NCI-H2227 treated with DMSO at 0.1 percent for 48 hours (cell line): ENCODE results near the gene EFNB1.

Source experiments
- DNase-seq: peaks from one replicate; lab custom pipeline; 2025; lab: John Stamatoyannopoulos, UW

EFNB1 gene

DNA sequence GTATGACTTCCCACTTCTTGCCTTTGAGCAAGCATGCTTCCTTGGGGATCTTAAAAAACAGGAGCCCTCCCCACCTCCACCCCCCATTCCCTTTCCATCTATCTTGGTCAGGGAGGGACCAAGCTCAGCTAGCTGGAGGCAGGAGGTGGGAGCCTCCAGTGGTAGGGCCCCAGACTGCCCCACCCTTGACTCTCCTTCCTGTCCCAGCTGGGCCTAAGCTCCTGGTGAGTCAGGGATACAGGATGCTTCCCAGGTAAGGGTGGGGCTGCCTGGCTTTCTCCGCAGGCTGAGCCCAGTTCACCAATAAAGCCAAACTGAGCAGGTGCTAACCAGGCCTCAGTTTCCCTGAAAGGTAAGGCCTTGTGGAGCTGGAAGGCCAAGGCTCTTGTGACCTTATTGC lies 15.2 kb downstream of the EFNB1 start:
- no peak for DNase-seq

DNA sequence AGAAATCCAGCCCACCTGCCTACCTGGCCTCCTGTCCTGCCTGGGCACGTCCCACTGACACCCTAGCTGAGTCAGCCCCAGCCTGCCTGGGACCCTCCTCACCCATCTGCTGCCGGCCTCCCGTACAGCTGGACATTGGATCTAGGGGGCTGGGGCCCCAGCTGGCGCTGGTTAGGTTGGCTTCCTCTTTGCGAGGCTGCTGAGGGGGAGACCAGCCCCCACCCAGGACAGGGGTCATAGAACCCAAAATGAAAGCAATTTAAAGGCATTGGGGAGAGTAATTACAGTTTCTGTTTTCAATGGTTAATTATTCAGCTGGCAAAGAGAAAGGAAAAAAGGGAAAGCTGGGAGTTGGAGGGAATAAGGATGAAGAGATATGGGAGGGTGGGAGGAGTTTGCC lies 15.8 kb downstream of the EFNB1 start:
- no peak for DNase-seq

DNA sequence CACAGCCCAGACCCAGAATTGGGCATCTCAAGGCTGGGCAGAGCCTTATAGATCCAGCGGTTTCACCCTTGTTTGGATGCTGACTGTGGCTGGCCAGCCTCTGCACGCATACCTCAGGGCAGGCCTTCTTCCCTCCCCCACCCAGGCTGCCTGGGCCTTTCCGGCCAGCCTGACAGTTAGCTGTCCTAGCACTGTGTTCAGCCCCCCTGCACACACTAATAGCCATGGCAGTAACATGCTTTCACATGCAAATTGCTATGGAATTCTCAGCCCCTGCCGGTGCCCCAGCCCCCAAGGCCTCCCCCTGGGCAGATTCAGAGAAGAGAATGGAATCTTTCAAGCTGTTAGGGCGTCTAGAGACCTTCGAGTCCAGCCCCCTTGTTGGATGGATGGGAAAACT lies 17.7 kb downstream of the EFNB1 start:
- DNase-seq, result peak; percentile 29

DNA sequence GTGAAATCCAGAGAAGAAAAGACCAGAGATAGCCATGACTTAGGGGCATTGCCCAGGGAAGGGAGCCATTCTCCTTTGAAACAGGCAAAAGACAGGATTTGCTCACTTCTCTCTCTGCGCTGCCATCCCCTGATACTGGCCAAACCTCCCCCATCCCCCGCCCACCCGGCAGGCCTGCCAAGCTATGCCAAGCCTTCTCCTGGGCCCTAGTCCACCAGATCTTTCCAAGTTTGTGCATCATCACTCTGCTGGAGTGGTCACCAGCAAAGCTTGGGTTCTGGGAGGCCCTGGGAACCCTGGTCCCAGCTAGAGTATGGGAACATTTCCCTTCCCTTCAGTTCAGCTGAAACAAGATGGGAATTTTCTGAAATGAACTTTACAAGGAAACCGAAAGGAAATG lies 18.4 kb downstream of the EFNB1 start:
- DNase-seq, result no peak

DNA sequence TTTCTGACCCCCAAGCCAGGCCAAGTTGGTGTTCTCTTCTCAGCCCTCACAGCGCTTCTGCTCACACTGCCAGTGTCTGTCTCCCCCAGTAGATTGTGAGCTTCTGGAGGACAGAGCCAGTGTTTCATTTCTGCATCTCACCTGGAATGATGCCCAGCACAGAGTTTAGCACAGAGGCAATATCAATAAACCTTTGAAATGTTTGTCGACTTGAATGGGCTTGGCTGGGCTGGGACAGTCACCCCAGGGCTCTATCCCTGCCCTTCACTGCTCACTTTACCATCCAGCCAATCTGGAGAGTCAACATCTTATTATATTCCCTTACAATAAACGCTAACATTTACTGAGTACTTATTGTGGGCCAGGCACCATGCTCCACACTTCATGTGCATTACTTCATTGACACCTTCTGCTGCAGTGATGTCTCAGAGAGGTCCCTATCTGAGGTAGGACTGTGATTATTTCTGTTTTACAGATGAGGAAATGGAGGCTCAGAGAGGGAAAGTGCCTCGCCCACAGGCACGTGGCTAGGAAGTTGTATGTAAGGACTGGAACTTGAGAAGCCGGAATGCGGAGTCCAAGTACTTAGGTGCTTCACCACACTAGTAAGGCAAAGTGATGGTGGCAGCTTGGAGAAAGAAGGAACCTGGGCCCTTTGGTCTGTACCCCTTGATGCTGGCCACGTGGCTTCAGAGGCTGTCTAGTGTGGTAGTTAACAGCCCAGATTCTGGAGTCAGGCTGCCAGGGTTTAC lies 19.5 kb downstream of the EFNB1 start:
- DNase-seq, result no peak

DNA sequence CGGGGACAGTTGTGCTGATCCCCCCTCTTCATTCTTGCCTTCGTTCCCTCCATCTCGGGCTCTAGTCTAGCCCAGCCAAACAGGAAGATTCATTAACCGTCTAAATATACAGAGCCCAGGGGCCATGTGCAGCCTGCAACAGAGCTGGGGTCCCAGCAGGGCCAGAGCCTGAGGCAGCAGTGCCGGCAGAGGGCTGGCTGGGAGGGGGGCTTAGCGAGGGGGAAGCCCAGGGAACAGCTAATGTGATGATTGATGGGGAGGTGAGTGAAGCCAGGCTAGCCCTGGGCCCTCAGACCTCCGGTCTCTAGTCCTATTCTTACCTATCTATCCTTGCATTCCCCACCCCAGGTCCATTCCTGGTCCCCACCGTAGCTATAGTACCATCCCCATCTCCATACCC lies 22.3 kb downstream of the EFNB1 start:
- no peak for DNase-seq

DNA sequence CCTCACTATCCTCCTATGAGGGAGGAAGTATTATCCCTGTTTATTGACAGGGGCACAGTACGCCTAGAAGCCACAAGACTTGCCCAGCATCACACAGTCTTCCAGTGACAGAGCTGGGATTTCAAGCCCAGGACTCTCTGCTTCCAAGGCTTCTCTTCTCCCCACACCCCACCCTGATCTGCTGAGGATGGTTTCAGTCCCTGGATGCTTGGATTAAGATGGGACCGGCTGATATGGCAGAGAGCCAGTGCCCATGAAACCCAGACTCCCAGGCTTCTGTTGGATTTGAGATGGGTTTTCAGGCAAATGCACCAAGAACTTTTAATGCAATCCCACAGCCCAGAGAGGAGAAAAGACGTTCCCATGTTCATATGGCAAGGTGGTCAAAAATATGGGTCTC lies 23.2 kb downstream of the EFNB1 start:
- DNase-seq, result no peak

DNA sequence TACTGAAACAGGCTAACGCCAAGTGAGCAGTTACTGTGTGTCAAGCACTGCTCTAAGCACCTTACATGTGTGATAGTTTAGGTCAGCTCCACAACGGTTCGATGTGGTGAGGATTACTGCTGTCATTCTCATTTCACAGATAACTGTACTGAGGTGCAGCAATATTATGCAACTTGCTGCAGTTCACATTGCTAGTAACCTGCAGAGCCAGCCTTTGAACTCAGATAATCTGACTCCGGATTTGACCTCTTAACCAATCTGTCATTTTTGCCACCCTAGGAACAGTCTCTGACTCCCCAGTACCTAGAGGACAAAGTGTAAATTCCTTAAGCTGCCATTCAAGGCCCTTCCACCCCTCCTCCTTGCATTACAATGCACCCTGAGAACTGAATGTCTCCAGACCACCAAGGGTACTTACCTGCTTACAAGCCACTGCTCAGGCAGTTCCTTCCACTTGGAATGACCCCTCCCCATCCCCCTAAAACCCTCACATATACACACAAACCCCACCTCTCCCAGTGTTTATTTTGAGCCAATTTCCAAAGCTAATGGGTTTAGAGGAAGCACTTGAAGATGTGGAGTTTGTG lies 24.9 kb downstream of the EFNB1 start:
- no peak for DNase-seq

DNA sequence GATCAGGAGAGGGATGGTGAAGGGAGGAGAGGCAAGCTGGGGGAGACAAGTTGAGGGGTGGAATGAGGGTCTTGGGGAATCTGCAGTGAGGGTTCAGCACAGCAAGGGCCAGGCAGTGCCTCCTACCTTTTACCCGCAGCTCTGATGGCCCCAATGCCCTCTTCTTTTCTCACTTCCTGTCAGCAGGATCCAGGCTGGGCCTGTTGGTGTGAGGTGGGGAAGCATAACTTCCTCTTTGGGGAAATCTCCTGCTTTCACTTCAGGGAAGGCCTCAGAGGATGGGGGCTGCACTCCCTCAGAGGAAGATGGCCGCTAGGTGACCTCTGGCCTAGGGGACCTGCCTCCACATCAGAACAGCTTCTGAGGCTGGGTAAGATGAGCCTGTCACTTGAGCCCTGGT lies 36.5 kb downstream of the EFNB1 start:
- no peak for DNase-seq

DNA sequence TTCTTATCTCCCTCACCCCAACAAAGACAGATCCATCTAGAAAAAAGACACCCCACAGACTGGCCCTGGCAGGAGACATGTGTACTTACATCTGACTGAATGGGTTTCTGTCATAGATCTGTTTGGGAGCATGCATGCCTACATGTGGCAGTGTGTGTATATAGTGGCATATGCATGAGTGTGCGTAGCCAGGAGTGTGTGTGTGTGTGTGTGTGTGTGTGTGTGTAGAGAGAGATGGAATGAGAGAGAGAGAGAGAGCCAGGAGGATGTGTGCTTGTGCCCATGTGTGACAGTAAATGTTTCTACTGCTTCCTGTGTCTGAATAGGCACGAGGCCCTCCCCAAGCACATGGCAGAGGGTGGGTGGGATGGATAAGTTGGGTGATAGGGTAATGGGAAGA lies 37.1 kb downstream of the EFNB1 start:
- no peak for DNase-seq

DNA sequence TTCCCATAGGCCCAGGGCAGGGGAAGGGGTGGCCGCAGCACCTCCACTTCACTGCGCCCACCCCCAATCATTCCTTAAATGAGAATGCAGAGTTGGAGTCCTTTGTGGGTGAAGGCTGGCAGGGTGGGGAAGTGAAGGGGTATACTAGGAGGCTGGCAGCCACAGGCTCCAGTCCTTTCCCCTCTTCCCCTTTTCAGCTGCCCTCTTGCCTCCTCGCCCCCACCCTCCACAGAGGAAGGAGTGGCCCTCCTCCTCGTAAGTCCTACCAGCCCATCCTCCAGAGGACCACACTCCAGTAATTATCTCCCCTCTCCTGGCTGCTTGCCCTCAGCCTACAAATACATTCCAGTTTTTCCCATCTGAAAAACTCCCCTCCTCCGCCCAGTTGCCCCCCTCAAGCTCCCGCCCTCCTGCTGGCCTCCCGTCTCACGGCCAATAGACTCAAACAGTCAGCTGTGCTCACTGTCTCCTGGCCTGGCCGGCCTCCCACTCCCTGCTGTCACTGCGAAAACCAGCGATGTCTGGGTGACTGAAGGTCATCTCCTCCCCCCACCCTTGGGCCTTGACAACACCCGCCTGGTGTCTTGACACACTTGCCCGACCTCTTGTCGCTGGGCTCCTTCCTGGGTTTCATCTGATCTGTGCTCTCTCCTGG lies 38.8 kb downstream of the EFNB1 start:
- peak; percentile 17 for DNase-seq

DNA sequence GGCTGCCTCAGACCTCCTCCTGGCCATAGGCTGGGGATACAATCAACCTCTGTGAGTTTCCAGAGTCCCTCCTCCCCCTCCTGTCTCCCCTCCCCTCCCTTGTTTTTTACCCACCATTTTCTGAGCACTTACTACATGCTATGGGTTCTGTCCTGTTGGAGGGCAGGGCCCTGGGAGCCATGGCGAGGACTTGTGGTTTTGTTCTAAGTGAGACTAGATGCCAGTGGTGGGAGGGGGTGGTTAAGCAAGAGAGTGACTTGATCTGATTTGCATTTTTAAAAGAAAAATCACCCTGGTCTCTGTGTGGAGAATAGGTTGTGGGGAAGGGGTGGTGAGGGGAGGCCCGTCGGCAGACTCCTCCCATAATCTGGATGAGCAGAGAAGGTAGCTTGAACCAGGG lies 39.5 kb downstream of the EFNB1 start:
- no peak for DNase-seq

DNA sequence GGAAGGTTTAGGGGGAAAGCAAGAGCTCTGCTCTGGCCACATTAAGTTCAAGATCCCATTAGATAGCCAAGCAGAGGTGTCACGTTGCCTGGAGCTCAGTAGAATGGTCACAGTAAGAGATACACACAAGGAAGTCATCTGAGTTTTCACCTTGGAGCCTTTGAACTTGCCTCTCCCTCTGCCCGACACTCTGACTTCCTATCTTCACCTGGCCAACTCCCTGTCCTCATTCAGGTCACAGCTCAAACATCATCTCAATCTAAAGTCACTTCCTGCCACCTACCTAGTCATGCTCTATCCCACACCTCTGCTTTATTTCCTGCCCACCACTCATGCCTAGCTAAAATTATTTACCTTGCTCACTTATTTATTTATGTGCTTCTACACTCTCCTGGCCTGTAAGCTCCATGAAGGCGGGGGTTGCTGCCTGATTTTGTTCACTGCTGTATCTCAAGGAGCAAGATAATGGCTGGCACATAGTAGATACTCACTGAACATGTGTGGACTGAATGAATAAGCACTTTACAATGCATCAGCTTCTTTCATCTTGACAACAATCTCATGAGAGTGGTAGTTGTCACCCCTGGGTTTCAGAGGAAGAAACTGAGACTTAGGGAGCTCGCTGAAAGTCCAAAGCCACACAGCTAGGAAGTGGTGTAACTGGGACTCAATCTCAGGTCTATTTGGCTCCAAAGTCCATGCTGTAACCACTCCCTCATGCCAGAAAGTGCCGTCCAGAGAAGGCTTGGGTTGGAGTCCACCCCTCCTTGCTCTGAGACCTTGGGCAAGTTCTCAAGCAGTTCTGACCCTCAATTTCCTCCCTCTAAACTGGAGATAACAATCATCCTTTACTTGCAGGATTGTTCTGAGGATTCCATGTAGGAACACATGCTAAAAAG lies 40.3 kb downstream of the EFNB1 start:
- no peak for DNase-seq

DNA sequence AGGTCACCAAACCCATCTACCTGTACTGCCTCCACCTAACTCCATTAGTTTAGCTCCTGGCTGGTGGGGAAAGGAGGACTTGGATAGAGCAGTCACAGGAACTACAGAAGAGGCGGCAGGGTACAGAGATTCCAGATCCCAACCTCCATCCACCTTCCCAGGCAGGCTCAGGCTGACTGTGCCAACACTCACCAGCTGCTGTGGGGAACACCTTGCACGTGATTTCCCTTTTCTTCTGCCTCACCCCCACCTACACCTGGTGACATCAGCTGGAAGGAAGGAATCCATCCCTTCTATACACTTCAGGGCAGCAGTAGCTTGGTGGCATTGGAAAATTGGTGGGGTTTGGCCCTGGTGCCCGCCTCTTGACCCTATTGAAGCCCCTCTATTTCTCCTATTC lies 41.5 kb downstream of the EFNB1 start:
- no peak for DNase-seq

DNA sequence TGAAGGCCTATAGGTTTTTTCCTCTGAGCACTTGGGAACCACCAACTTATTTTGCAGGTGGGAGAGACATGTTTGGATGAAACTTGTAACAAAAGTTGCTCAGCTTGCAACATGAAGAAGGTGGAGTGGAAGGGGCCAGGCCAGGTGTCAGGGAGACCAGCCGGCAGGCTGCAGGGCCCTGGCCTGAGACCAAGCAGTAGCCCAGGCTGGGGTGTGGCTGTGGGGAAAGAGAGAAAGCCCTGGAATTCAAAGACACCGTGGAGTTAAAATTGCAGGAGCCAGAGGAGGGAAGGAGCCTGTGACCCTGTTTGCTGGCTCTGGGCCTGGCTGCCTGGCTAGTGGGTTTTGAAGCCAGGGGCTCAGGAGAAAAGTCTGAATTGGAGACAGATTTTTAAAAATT lies 43.4 kb downstream of the EFNB1 start:
- no peak for DNase-seq

DNA sequence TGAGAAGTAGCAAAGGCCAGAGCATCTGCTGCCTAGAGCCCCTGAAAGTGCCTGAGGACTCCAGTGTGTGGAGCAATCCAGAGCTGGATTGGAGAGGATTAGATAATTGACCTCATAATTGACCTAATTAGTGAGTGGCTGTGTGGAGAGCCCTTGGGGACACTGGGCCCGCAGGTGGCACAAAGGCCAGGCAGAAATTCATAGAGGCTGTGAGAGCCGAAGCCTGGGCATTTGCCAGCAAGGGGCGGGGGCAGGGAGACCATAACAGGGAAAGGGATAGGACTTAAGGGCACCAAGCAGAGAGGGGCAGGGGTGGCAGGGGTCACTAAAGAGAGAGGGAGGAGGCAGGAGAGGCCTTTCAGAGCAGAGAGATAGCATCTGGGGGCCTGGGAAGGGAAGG lies 45.3 kb downstream of the EFNB1 start:
- DNase-seq, result no peak

DNA sequence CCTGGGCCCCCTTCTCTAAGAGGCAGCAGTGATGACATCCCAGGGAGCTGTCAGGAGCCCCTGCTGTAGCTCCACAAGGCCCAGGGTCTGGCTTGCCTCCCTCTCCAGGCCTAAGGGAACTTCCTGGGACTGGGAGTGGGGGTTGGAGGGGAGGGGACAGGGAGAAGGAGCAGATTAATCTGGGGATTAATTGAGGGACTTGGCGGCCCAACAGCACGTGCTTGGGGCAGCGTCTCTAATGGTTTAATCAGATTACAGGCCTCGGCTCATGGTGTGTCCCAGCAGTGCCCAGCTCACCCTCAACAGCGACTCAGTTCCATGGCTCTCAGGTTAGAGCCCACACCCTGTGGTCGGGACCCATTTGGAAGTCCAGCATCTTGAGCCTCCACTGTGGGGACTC lies 47.9 kb downstream of the EFNB1 start:
- no peak for DNase-seq

DNA sequence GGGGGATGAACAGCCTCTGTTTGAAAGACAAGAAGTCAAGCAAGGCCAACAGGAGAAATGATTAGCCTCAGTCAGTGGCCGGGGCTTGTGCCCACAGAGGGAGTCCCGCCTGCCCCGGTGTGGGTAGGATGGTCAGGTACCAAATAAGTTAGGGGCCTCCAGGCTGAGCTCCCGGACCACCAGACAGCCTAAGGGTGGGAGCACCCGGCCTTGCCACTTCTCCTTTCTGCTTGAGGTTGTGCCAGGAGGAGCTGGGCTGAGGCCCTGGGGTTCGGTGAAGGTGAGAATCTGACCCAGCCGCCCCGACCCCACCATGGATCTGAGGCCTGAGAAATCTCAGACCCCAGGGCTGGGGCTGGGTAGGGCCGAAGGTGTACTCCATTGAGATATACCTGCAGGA lies 48.8 kb downstream of the EFNB1 start:
- no peak for DNase-seq

DNA sequence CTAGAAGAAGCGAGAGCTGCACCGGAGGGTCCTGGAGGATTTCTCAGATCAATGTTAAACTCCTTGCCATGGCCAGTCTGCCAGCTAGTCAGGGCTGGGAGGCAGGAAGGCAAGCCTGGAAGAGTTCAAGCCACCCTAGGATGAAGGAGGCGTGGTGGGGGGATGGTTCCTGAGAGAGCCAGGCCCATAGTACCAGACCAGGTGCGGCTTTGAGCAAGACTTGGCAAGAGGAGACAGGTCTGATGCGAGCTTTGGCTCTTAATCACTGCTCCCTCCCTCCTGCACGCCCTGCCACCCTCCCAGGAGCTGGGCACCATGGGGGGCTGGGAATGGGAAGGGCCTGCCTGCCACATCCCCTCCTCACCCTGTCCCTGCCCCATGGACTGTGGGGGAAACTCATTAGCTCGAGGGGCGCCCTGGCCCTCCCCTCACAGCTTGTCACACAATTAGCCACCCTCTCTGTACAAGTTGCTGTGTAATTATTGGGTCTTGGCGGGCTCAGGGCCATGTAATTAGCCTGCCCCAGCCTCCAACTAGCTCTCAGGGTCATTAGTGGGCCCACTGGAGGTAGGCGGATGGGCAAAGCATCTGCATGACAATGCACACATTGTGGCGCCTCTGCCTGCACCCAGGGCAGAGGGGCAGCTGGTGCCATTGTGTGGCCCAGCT lies 50.3 kb downstream of the EFNB1 start:
- no peak for DNase-seq

DNA sequence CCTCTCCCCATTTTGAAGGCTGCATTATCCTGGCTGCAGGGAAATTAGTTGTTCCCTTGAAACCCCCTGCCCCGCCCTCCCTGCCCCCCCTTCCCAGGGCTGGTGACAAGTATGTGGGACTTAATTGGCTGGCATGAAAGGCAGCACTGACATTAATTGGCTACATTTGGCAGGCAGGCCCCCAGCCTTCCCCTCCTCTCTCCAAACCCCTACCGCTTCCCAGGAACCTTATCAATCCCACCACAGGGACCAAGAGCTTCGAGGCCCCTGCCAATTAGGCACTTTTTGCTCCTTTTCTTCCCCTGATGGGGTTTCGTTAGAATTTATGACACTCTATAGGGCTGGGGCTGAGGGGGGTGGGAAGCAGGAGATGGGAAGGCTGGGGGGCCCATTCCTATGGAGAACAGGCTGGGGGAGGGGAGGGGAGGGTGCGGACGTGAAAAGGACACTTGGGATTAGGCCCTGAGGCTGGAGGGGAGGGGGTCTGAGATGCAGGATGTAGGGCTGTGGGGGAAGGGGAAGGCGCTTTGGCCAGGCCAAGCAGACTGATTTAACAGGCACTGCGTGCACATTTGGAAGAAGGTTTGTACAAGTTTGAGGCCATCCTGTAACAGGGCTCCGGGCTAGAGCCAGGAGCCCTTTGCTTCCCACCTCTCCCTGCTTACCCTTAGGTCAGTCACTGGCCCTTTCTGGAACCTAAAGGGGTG lies 52.2 kb downstream of the EFNB1 start:
- DNase-seq, result no peak

DNA sequence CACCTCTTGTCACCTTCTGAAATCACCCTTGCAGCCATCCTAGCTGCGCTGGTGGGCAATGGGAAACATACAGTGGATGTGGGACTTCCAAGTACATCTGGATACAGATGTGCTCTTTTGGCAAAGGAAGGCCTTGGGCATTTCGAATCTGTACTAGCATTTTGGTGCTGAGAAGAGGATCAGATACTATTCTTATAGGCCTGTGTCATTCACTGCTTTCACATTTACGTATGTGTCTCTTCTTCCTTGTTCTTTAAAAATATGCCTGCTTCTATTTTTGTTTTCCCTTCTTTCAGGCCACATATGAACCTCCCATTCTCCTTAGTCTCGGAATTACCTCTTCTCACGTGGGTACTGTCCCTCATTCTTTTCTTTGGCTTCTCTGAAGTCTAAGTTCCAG lies 53.1 kb downstream of the EFNB1 start:
- no peak for DNase-seq
